PFSK-1 (cell line): Measurements from ENCODE around the gene NFIC.

Experiments
- FOXP2 ChIP-seq: optimal IDR thresholded peaks from 2 replicates; pipeline ENCODE3; 2011; ENCODE audit warnings: borderline replicate concordance, control low read depth, inconsistent platforms; ENCODE audit not compliant: insufficient read depth; ENCODE audit errors: extremely low read length, extremely low read depth
- POLR2AphosphoS5 ChIP-seq: IDR thresholded peaks from 2 replicates; pipeline ENCODE4 v1.6.1; 2012; ENCODE audit warnings: low read depth, mild to moderate bottlenecking, control low read depth, low read length, moderate library complexity
- REST ChIP-seq, 2 experiments: IDR thresholded peaks; 2 replicates each; pipeline versions ENCODE4 v1.6.1 to v1.8.0; 2011 to 2012; ENCODE audit warnings: low read depth in 2 of 2, low read length in 2 of 2, control low read depth in 1 of 2, inconsistent platforms in 1 of 2, mild to moderate bottlenecking in 1 of 2, moderate library complexity in 1 of 2; ENCODE audit not compliant: insufficient read depth in 1 of 2
- SIN3A ChIP-seq: IDR thresholded peaks from 2 replicates; pipeline ENCODE4 v1.6.1; 2012; ENCODE audit warnings: mild to moderate bottlenecking, low read length, moderate library complexity, borderline replicate concordance; ENCODE audit not compliant: insufficient read depth
- TAF1 ChIP-seq: IDR thresholded peaks from 2 replicates; pipeline ENCODE4 v1.6.1; 2012; ENCODE audit warnings: low read length, control low read depth, borderline replicate concordance; ENCODE audit not compliant: insufficient read depth

Gene NFIC

GRCh38 chr19:3353493-3353892 lies 12.9 kb upstream of the NFIC start:
- TF ChIP-seq SIN3A (no peak), POLR2AphosphoS5 (no peak)

GRCh38 chr19:3356805-3357204 lies 9.6 kb upstream of the NFIC start:
- TF ChIP-seq SIN3A (no peak), TAF1 (no peak), REST (IDR thresholded peaks at IDR 0.05; ENCODE audit: insufficient read depth in 1 of 2, low read depth in 2 of 2, low read length in 2 of 2) (no peak)

GRCh38 chr19:3357271-3357991 lies 9.0 kb upstream of the NFIC start:
- no peak for TF ChIP-seq REST (IDR thresholded peaks at IDR 0.05; ENCODE audit: insufficient read depth in 1 of 2, low read depth in 2 of 2, low read length in 2 of 2)
- TF ChIP-seq POLR2AphosphoS5: no peak
- TF ChIP-seq FOXP2: no peak
- TF ChIP-seq SIN3A: no peak
- TF ChIP-seq TAF1: no peak

GRCh38 chr19:3357992-3358688 lies 8.2 kb upstream of the NFIC start:
- TF ChIP-seq SIN3A (no peak), FOXP2 (no peak), TAF1 (no peak), POLR2AphosphoS5 (no peak), REST (IDR thresholded peaks at IDR 0.05; ENCODE audit: insufficient read depth in 1 of 2, low read depth in 2 of 2, low read length in 2 of 2) (no peak)

- TF ChIP-seq POLR2AphosphoS5: no peak
- no peak for TF ChIP-seq TAF1
- no peak for TF ChIP-seq FOXP2
- no peak for TF ChIP-seq REST (IDR thresholded peaks at IDR 0.05; ENCODE audit: insufficient read depth in 1 of 2, low read depth in 2 of 2, low read length in 2 of 2)
- TF ChIP-seq SIN3A: no peak
These were observed 7.7 kb upstream of the NFIC start for GRCh38 chr19:3358689-3359014.
